Gastroesophageal sphincter (tissue), 3 donors: ENCODE measurements around the gene FXYD7.

ENCODE experiments used
- CTCF ChIP-seq, 4 experiments: fragments of 200-600 bp in 2 of 4; fragments of 450-650 bp in 2 of 4; sonication (generic) in 1 of 4; IDR thresholded peaks; one replicate each; pipeline ENCODE4 v1.5.1; 2017 to 2019; ENCODE audit warnings: antibody characterized with exemption in 4 of 4, mild to moderate bottlenecking in 2 of 4, moderate library complexity in 2 of 4
- POLR2A ChIP-seq, 2 donors: fragments of 450-650 bp; IDR thresholded peaks; one replicate each; pipeline ENCODE4 v1.6.1; 2017; ENCODE audit warnings: antibody characterized with exemption in 2 of 2, mild to moderate bottlenecking in 2 of 2, moderate library complexity in 1 of 2
- POLR2AphosphoS5 ChIP-seq: sonication (generic); formaldehyde crosslinking; IDR thresholded peaks from one replicate; pipeline ENCODE4 v1.6.1; 2017; ENCODE audit warnings: antibody characterized with exemption

- TF ChIP-seq CTCF (IDR thresholded peaks at IDR 0.05) (no peak), POLR2A (IDR thresholded peaks at IDR 0.05) (no peak), POLR2AphosphoS5 (no peak)
Observed at GRCh38 chr19:35133826-35134225, 9.2 kb upstream of the FXYD7 start.
